PC-9 (cell line): ENCODE results near the gene CHDH.

ENCODE experiments used
- EZH2 ChIP-seq: fragments of 200-600 bp; sonication (generic); IDR thresholded peaks from 2 replicates; pipeline ENCODE4 v1.8.0; 2017; ENCODE audit warnings: antibody characterized with exemption, low read depth
- TF ChIP-seq, protein P1 (sequence below): fragments of 200-600 bp; sonication (generic); conservative IDR thresholded peaks from 2 replicates; pipeline ENCODE4 v1.6.1; 2017; ENCODE audit warnings: mixed run types, antibody characterized with exemption, mild to moderate bottlenecking, moderate library complexity

DNA sequence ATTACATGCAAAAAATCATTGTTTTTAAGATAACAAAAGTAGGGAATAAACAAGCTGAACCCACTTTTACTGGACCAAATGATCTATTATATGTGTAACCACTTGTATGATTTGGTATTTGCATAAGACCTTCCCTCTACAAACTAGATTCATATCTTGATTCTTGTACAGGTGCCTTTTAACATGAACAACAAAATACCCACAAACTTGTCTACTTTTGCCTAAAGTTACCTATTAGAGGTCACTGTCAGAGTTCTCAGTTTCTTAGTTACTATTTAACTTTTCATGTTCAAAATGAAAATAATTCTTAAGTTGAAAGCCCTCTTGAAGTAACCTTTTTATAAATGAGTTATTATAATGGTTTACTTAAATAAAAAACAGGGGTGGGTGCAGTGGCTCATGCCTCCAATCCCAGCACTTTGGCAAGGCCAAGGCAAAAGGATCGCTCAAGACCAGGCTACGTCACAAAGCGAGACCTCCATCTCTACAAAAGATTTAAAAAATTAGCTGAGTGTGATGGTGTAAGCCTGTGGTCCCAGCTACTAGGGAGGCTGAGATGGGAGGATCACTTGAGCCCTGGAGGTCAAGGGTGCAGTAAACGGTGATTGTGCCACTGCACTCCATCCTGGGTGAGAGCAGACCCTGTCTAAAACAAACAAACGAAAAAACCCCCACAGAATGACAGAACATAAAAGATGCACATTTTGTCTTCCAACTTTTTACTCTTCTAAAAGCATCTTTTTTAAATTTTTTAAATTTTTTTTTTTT lies 19.7 kb upstream of the CHDH start:
- TF ChIP-seq, protein P1, sequence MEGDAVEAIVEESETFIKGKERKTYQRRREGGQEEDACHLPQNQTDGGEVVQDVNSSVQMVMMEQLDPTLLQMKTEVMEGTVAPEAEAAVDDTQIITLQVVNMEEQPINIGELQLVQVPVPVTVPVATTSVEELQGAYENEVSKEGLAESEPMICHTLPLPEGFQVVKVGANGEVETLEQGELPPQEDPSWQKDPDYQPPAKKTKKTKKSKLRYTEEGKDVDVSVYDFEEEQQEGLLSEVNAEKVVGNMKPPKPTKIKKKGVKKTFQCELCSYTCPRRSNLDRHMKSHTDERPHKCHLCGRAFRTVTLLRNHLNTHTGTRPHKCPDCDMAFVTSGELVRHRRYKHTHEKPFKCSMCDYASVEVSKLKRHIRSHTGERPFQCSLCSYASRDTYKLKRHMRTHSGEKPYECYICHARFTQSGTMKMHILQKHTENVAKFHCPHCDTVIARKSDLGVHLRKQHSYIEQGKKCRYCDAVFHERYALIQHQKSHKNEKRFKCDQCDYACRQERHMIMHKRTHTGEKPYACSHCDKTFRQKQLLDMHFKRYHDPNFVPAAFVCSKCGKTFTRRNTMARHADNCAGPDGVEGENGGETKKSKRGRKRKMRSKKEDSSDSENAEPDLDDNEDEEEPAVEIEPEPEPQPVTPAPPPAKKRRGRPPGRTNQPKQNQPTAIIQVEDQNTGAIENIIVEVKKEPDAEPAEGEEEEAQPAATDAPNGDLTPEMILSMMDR = no peak
- TF ChIP-seq EZH2 = no peak
